K562 (cell line): ENCODE results near the gene ALS2CL. TPM values are rescaled to one million over a fixed set of nuclear protein-coding genes. Genes with fewer than 3 reads are reported as not detected.

Experiments used
- ATAC-seq: fragments of 200-7000 bp; cut with Tn5 transposase; 3 replicates; pipeline ENCODE4 v1.9.1; 2020; ENCODE audit warnings: moderate library complexity
- BruUV-seq: library from RNA; stranded (reverse); fragments of 400-500 nt; replicated peaks from 2 replicates; lab custom pipeline; 2021; lab: Mats Ljungman, UMichigan
- CTCF ChIA-PET: fragments of 300-600 bp; formaldehyde crosslinking; extraction: SDS; loops from one replicate; lab custom pipeline; 2021; ENCODE audit warnings: low intra/inter-chr PET ratio; lab: Yijun Ruan, JAX
- POLR2A ChIA-PET: fragments of 300-600, 350-650 bp; sonication (Branson Sonifier 250); formaldehyde crosslinking; extraction: SDS; loops from one replicate; lab custom pipeline; 2021; ENCODE audit warnings: antibody characterized with exemption, inconsistent platforms; lab: Yijun Ruan, JAX
- DNase-seq, 4 experiments: peaks; one replicate each; pipeline versions ENCODE4 v3.0.0 to v3.0.0-alpha.2; 2011 to 2018; ENCODE audit warnings: low spot score in 3 of 4, mixed read lengths in 3 of 4; ENCODE audit errors: extremely low read depth in 1 of 4
- FAIRE-seq: peaks from 2 replicates; lab custom pipeline; 2011; peaks lifted over from hg19 to GRCh38; lab: Jason Lieb, UNC
- H2AFZ ChIP-seq: 2 replicates; pipeline ENCODE4 v1.6.0; 2011; ENCODE audit warnings: low read depth, low read length, control low read depth, inconsistent platforms
- H3K27ac ChIP-seq: fragments of 200-600 bp; 3 replicates; pipeline ENCODE4 v1.8.0; 2011; ENCODE audit warnings: low read depth, mild to moderate bottlenecking, control low read depth, inconsistent platforms, low read length, moderate library complexity, mixed read lengths; ENCODE audit errors: extremely low read depth
- H3K27me3 ChIP-seq, 2 experiments: fragments of 300-600 bp in 1 of 2; 2 replicates in 1 of 2; 3 replicates in 1 of 2; pipeline versions ENCODE4 v1.6.0 to v1.8.0; 2011; ENCODE audit warnings: inconsistent platforms in 2 of 2, low read length in 2 of 2, mild to moderate bottlenecking in 1 of 2, mixed read lengths in 1 of 2, moderate library complexity in 1 of 2; ENCODE audit not compliant: control insufficient read depth in 2 of 2, insufficient read depth in 2 of 2
- H3K36me3 ChIP-seq: fragments of 300-600 bp; 3 replicates; pipeline ENCODE4 v1.8.0; 2011; ENCODE audit warnings: mild to moderate bottlenecking, low read length, inconsistent platforms; ENCODE audit not compliant: control insufficient read depth, insufficient read depth
- H3K4me1 ChIP-seq, 2 experiments: fragments of 200-600 bp in 1 of 2; replicated peaks in 1 of 2; 2 replicates in 1 of 2; 3 replicates in 1 of 2; pipeline versions ENCODE4 v1.5.1 to v1.8.0; 2011; ENCODE audit warnings: inconsistent platforms in 2 of 2, low read length in 2 of 2, mild to moderate bottlenecking in 1 of 2, mixed read lengths in 1 of 2, moderate library complexity in 1 of 2; ENCODE audit not compliant: control insufficient read depth in 2 of 2, insufficient read depth in 2 of 2
- H3K4me2 ChIP-seq: 2 replicates; pipeline ENCODE4 v1.6.1; 2011; ENCODE audit warnings: low read length, control low read depth, inconsistent platforms, mixed read lengths; ENCODE audit not compliant: insufficient read depth
- H3K4me3 ChIP-seq: fragments of 200-600 bp; sonication (generic), shearing (Covaris generic); 2 replicates; pipeline ENCODE4 v1.5.1; 2016; ENCODE audit warnings: control low read depth, inconsistent platforms
- H3K79me2 ChIP-seq: fragments of 200-600 bp; 3 replicates; pipeline ENCODE4 v1.8.0; 2011; ENCODE audit warnings: low read length, inconsistent platforms; ENCODE audit not compliant: control insufficient read depth, insufficient read depth
- H3K9ac ChIP-seq, 2 experiments: 2 replicates each; pipeline versions ENCODE4 v1.6.0 to v1.6.1; 2011; ENCODE audit warnings: low read depth in 2 of 2, low read length in 2 of 2, control low read depth in 1 of 2, inconsistent platforms in 1 of 2, mild to moderate bottlenecking in 1 of 2, mixed read lengths in 1 of 2; ENCODE audit not compliant: insufficient read depth in 1 of 2
- H3K9me1 ChIP-seq: one replicate; pipeline ENCODE4 v1.6.0; 2011; ENCODE audit warnings: inconsistent platforms, mild to moderate bottlenecking, low read length, moderate library complexity; ENCODE audit not compliant: control insufficient read depth, insufficient read depth
- H3K9me3 ChIP-seq: replicated peaks from 2 replicates; pipeline ENCODE4 v1.5.1; 2011; ENCODE audit warnings: low read depth, low read length, inconsistent platforms; ENCODE audit not compliant: control insufficient read depth, insufficient read depth
- H4K20me1 ChIP-seq: replicated peaks from 2 replicates; pipeline ENCODE4 v1.6.1; 2011; ENCODE audit warnings: low read length, inconsistent platforms, mixed read lengths; ENCODE audit not compliant: control insufficient read depth, insufficient read depth
- BRCA1 ChIP-seq, 2 experiments: fragments of 450-650 bp in 1 of 2; sonication (generic) in 1 of 2; formaldehyde crosslinking in 1 of 2; IDR thresholded peaks; 2 replicates each; pipeline versions ENCODE4 v1.5.0 to v1.6.1; 2017 to 2020; ENCODE audit warnings: mild to moderate bottlenecking in 1 of 2, missing genetic modification reagents in 1 of 2
- CEBPG ChIP-seq, 3 experiments: fragments of 200-800 bp in 1 of 3; sonication (Bioruptor generic) in 1 of 3; sonication (generic) in 1 of 3; formaldehyde crosslinking in 1 of 3; IDR thresholded peaks in 2 of 3; conservative IDR thresholded peaks in 1 of 3; 2 replicates each; pipeline versions ENCODE4 v1.6.1 to v1.8.0; 2016 to 2022; ENCODE audit warnings: missing compliant biosample characterization in 2 of 3, missing genetic modification characterization in 2 of 3, mild to moderate bottlenecking in 1 of 3, missing genetic modification reagents in 1 of 3
- L3MBTL2 ChIP-seq: fragments of 450-650 bp; IDR thresholded peaks from 2 replicates; pipeline ENCODE4 v1.6.1; 2016; ENCODE audit warnings: mild to moderate bottlenecking, moderate library complexity
- LARP7 ChIP-seq: fragments of 450-650 bp; IDR thresholded peaks from 2 replicates; pipeline ENCODE4 v1.6.1; 2016
- STAT5B ChIP-seq: fragments of 250-450 bp; sonication (Bioruptor Pico); IDR thresholded peaks from 2 replicates; pipeline ENCODE4 v1.8.0; 2021; ENCODE audit warnings: mild to moderate bottlenecking, inconsistent platforms
- ZKSCAN3 ChIP-seq: fragments of 250-450 bp; sonication (Bioruptor Pico); IDR thresholded peaks from 2 replicates; pipeline ENCODE4 v1.4.0; 2020
- ZNF41 ChIP-seq: fragments of 250-450 bp; sonication (Bioruptor Pico); conservative IDR thresholded peaks from 2 replicates; pipeline ENCODE4 v1.4.0; 2020; ENCODE audit warnings: mild to moderate bottlenecking
- WGBS: fragments of 100-300 bp; shearing (Covaris generic); methylation state at CpG from one replicate; pipeline ENCODE4 v1.1.6; 2016; ENCODE audit warnings: low coverage, mixed read lengths; ENCODE audit not compliant: insufficient coverage; ENCODE audit errors: missing lambda C conversion rate; 5-methylcytosine and 5-hydroxymethylcytosine counted together
- in situ Hi-C: fragments of 300-500 bp; cut with MboI; formaldehyde crosslinking; loops from 4 replicates; pipeline ENCODE4 v1.15.0; 2018; ENCODE audit warnings: inconsistent platforms, mixed read lengths
- intact Hi-C: fragments of 100-400 bp; cut with micrococcal nuclease; formaldehyde crosslinking; loops from 2 replicates; pipeline ENCODE4 v1.14.2; 2022
- polyA plus RNA-seq, 8 experiments: library from polyadenylated mRNA; depleted of rRNA in 4 of 8; stranded (reverse) in 5 of 8; unstranded in 3 of 8; fragments of >200 nt; fragmentation: Nextera tagmentation in 2 of 8; fragmentation: Illumina TruSeq in 1 of 8; extraction: Ambion mirVana in 2 of 8; extraction: Trizol in 1 of 8; gene quantifications; 2 replicates each; pipeline versions ENCODE4 v1.2.1 to v1.2.3, GENCODE V29; 2011 to 2014; ENCODE audit warnings: inconsistent platforms in 1 of 8, missing spikeins in 1 of 8
- total RNA-seq, 7 experiments: library from RNA; depleted of rRNA in 6 of 7; stranded (reverse); fragments of >200 nt in 6 of 7; fragmentation: Illumina TruSeq in 2 of 7; extraction: Trizol in 2 of 7; gene quantifications; 2 replicates each; pipeline versions ENCODE4 v1.2.1 to v1.2.3, GENCODE V29; 2011 to 2021; ENCODE audit warnings: low replicate concordance in 1 of 7

The ALS2CL gene
- total and polyA plus RNA-seq, 9 of the 15 experiments (the other 6 are each of a cell fraction or from before 2014, with no cell fraction given) = 0.03 to 0.13 (median 0.05) TPM; not detected in 3

DNA sequence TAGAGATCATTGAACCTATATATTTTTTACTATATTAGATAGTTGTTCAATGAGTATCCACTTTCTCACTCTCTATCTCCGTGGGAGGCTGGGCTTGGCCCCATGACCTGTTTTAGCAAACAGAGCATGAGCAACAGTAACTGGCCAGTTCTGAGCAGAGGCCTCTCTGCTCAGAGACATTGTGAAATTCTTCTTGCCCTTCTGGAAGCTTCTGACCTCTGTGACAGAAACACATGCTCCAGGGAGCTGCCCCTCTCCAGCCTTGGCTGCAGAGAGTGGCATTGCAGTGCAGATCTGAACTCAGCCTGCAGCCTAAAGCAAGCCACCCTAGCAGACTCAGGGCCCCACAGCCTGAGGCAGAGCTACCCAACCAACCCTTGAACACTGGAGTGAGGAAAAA, 60.7 kb downstream of the ALS2CL start:
- no peak for DNase-seq
- ChIA-PET CTCF (interaction anchor here (6.1 kb wide), 1 partner anchor 144 kb away, joined by 100 read pairs; no protein-coding TSS in a partner anchor), POLR2A (interaction anchor here (0.6 to 1.2 kb wide), 2 partner anchors 11 to 47 kb away, joined by 3 read pairs; no protein-coding TSS in a partner anchor)
- no peak overlapping the region for H3K4me2 ChIP-seq
- no peak overlapping the region for H3K4me3 ChIP-seq
- FAIRE-seq = no peak
- intact Hi-C loops (no loop called here), in situ Hi-C loops (loop anchor here (5.0 kb wide), 1 partner anchor 75 kb away; no protein-coding TSS in a partner anchor)
- H3K27me3 ChIP-seq = peaks cover 14 to 38% of the 10 kb centered on the region in 2 experiments; a peak in 4 of 5 replicates
- no peak for ATAC-seq
- H3K9me1 ChIP-seq = no peaks in the 10 kb centered on the region
- H3K9ac ChIP-seq = no peak overlapping the region
- no TSS peak for BruUV-seq
- WGBS = 0% methylated on average over 1 of the region's 1 CpG
- H2AFZ ChIP-seq = no peak overlapping the region
- no peak overlapping the region for H3K27ac ChIP-seq
- H4K20me1 ChIP-seq = no peaks in the 10 kb centered on the region
- peaks cover 4 to 8% of the 10 kb centered on the region in 2 experiments; a peak in 3 of 5 replicates for H3K4me1 ChIP-seq
- H3K36me3 ChIP-seq = no peaks in the 10 kb centered on the region
- TF ChIP-seq BRCA1 (IDR thresholded peaks at IDR 0.05) (no peak), BRCA1 (CRISPR knock-in tag; IDR thresholded peaks at IDR 0.05) (no peak), ZNF41 (CRISPR knock-in tag) (no peak), CEBPG (CRISPR knock-in tag; IDR thresholded peaks at IDR 0.05) (no peak), CEBPG (tag; conservative IDR thresholded peaks at IDR 0.05 in 1 of 2, IDR thresholded peaks at IDR 0.05 in 1 of 2) (0 out of 4 replicates have a peak, but pooled peaks of 1 of the 2 experiments have one; percentile 24), LARP7 (no peak), ZKSCAN3 (CRISPR knock-in tag) (no peak), STAT5B (no peak), L3MBTL2 (no peak)
- no peaks in the 10 kb centered on the region for H3K9me3 ChIP-seq
- H3K79me2 ChIP-seq = no peaks in the 10 kb centered on the region
